ENCODE data around the gene CDK11A.
"Not testable (repeated sequence)": the region's sequence is repeated elsewhere in the genome, so short reads cannot be mapped to it uniquely, and the experiment has no call there.

CDK11A gene

GRCh38 chr1:1666526-1666925 is 57.6 kb downstream of the CDK11A start:
- no peak overlapping the region for H3K4me3 ChIP-seq (replicated peaks; ENCODE audit: insufficient read depth, low read length)
- no peaks in the 10 kb centered on the region for H3K27me3 ChIP-seq (ENCODE audit: insufficient read depth, poor library complexity, severe bottlenecking)
- no peak for TF ChIP-seq SPI1 (IDR thresholded peaks at IDR 0.05; ENCODE audit: borderline replicate concordance, low read depth)
- TF ChIP-seq GABPA (IDR thresholded peaks at IDR 0.05; ENCODE audit: low read depth): no peak
- no peak for TF ChIP-seq POLR2AphosphoS5 (IDR thresholded peaks at IDR 0.05; ENCODE audit: low read depth)
- TF ChIP-seq REST (IDR thresholded peaks at IDR 0.05; ENCODE audit: insufficient replicate concordance, low read depth): no peak
- TF ChIP-seq, protein P1, sequence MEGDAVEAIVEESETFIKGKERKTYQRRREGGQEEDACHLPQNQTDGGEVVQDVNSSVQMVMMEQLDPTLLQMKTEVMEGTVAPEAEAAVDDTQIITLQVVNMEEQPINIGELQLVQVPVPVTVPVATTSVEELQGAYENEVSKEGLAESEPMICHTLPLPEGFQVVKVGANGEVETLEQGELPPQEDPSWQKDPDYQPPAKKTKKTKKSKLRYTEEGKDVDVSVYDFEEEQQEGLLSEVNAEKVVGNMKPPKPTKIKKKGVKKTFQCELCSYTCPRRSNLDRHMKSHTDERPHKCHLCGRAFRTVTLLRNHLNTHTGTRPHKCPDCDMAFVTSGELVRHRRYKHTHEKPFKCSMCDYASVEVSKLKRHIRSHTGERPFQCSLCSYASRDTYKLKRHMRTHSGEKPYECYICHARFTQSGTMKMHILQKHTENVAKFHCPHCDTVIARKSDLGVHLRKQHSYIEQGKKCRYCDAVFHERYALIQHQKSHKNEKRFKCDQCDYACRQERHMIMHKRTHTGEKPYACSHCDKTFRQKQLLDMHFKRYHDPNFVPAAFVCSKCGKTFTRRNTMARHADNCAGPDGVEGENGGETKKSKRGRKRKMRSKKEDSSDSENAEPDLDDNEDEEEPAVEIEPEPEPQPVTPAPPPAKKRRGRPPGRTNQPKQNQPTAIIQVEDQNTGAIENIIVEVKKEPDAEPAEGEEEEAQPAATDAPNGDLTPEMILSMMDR (IDR thresholded peaks at IDR 0.05; ENCODE audit: insufficient read depth, low read length): no peak
- DNase-seq (ENCODE audit: low read depth in 1 of 2, low spot score in 1 of 2): no peak
- H3K27ac ChIP-seq (replicated peaks): peak overlapping the region; percentile 46

GRCh38 chr1:1665815-1666251 is 58.3 kb downstream of the CDK11A start:
- no peak overlapping the region for H3K4me3 ChIP-seq (replicated peaks; ENCODE audit: insufficient read depth, low read length)
- peak overlapping the region; percentile 46; the same call in 1 of the 2 replicates for H3K27ac ChIP-seq (replicated peaks)
- no peak for DNase-seq (ENCODE audit: low read depth in 1 of 2, low spot score in 1 of 2)
- no peaks in the 10 kb centered on the region for H3K27me3 ChIP-seq (ENCODE audit: insufficient read depth, poor library complexity, severe bottlenecking)
- no peak for TF ChIP-seq POLR2AphosphoS5 (IDR thresholded peaks at IDR 0.05; ENCODE audit: low read depth)
- TF ChIP-seq, protein P1 (IDR thresholded peaks at IDR 0.05; ENCODE audit: insufficient read depth, low read length): peak; percentile 8

GRCh38 chr1:1664941-1665814 is 59.0 kb downstream of the CDK11A start:
- Histone ChIP-seq H3K4me3 (replicated peaks; ENCODE audit: insufficient read depth, low read length) (no peak overlapping the region), H3K27ac (replicated peaks) (peak overlapping the region; percentile 46; the same call in 1 of the 2 replicates), H3K27me3 (ENCODE audit: insufficient read depth, poor library complexity, severe bottlenecking) (no peaks in the 10 kb centered on the region)
- DNase-seq (ENCODE audit: low read depth in 1 of 2, low spot score in 1 of 2): no peak
- TF ChIP-seq REST (IDR thresholded peaks at IDR 0.05; ENCODE audit: insufficient replicate concordance, low read depth) (no peak), SPI1 (IDR thresholded peaks at IDR 0.05; ENCODE audit: borderline replicate concordance, low read depth) (no peak), POLR2AphosphoS5 (IDR thresholded peaks at IDR 0.05; ENCODE audit: low read depth) (no peak), GABPA (IDR thresholded peaks at IDR 0.05; ENCODE audit: low read depth) (no peak)
- TF ChIP-seq, protein P1 (IDR thresholded peaks at IDR 0.05; ENCODE audit: insufficient read depth, low read length): no peak

DNA sequence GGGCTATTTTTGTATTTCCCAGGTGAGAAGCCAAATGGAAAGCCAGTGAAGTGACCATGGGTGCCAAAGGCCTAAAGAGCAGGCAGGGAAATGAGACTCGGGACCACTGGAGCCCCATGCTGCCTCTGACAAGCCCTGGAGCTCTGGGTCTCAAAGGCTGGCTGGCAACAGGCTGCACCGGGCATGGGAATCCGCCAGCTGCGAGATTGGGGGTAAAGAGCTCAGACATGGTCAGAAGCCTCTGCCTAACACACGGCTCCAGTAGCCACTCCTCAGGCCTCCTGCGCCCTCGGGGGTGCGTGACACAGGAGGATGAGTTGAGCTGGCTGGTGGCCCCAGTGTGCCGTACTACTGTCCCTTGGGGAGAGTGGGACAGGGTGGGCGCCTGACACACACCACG is 59.8 kb downstream of the CDK11A start:
- DNase-seq (ENCODE audit: low read depth in 1 of 2, low spot score in 1 of 2); H3K27me3 ChIP-seq (ENCODE audit: insufficient read depth, poor library complexity, severe bottlenecking); H3K27ac ChIP-seq (replicated peaks); H3K4me3 ChIP-seq (replicated peaks; ENCODE audit: insufficient read depth, low read length): not testable (repeated sequence)
